A172 (cell line): Measurements from ENCODE around the gene AFP. TPM values are rescaled to one million over a fixed set of nuclear protein-coding genes. Genes with fewer than 3 reads are reported as not detected.

Experiments
- DNase-seq: peaks from one replicate; pipeline ENCODE4 v3.0.0-alpha.2; 2015; ENCODE audit warnings: low spot score
- total RNA-seq: library from RNA; depleted of rRNA; stranded (reverse); fragments of >200 nt; shearing (Covaris generic); gene quantifications from 2 replicates; pipeline ENCODE4 v1.2.3, GENCODE V29; 2014

The AFP gene
- total RNA-seq, 1 experiment from 2014 or later, result 0.84 TPM

DNA sequence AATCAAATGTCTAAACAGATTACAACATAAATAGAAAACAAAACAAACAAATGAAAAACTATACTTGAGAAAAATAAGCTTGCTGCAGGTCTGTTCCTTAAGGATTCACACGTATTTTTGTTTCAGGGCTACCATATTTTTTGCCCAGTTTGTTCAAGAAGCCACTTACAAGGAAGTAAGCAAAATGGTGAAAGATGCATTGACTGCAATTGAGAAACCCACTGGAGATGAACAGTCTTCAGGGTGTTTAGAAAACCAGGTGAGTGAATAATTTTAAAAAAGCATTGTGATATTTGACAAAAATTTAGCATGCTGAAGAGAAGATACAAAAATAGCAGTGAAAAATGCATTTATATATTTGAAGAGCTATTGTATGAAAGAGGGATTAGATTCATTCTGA is 2.0 kb downstream of the AFP start:
- DNase-seq, result no peak

DNA sequence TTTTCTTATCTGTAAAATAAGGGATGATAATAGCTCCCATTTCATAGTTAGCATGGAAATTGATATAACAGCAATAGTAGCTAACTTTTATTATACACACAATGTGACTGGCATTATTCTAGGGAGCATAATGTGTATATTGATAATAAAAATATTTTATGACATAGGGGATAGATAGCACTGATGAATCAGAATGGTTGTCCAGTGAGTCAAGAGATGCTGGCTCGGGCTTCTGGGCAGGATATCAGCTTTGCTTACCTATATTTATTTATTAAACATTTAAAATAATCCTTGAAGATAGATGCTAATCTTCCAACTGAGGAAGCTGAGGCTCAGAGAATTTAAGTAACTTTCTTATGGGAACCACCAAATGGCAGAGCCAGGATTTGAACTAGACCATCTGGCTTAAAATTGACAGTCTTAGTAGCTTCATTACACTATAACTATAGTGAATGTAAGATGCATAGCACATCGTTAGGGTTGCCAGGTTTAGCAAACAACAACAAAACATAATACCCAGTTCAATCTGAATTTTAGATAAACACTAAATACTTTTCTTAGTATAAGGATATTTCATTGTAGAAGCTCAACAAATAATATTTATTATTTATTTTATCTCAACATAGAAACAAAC is 2.7 kb downstream of the AFP start:
- DNase-seq, result no peak

DNA sequence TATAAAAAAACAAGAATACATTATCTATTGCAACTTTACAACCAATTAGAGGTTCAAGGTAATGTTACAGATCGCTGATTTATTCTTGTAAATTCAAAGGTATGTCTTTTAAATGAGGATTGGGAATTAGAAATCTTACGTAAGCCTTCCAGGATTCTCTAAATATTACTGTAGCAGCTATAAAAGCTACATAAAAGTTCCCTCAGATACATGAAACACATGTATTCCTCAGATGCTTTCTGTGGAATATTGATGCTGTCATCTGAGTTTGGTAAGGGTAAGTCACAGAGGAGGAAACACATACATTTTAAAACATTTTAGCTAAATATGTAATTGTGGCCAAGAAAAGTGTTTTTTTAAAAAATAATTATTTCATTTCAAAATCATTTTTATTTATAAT is 3.4 kb downstream of the AFP start:
- no peak for DNase-seq

DNA sequence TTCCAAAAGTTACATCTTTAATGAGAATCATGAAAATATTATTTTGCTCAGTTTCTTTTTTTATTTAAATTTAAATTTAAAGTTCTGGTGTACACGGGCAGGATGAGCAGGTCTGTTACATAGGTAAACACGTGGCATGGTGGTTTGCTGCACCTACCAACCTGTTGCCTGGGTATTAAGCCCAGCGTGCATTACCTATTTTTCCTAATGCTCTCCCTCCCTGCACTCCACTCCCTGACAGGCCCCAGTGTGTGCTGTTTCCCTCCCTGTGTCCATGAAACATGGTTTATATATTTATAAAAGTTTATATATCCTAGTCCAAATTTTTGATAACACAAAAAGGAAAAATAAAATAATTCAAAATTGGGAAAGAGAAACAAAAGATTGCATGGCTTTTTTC is 4.0 kb downstream of the AFP start:
- DNase-seq, result no peak

DNA sequence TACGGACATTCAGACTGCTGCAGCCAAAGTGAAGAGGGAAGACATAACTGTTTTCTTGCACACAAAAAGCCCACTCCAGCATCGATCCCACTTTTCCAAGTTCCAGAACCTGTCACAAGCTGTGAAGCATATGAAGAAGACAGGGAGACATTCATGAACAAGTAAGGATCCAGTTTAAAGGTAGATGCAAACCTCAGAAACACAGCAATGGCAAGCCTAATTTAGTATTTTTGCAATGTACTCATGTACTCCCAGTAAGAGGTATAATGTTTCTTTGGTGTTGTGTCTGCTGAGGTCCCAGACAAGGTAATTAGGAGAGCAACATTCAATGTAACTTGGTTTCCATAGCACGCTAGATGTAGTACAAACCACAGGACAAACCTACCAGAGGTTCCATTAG is 4.6 kb downstream of the AFP start:
- DNase-seq, result no peak

DNA sequence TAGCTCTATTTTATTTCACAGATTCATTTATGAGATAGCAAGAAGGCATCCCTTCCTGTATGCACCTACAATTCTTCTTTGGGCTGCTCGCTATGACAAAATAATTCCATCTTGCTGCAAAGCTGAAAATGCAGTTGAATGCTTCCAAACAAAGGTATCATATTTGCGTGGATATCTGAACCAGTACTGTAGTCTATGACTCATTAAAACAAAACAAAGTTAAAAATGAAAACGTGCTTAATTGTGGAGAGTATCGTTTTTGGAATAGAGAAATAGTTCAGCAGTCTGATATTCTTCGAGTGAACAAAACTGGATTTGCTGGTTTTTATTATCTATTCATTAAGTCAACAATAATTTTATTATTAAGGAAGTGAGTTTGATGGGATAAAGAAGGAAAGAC is 6.3 kb downstream of the AFP start:
- DNase-seq, result no peak

DNA sequence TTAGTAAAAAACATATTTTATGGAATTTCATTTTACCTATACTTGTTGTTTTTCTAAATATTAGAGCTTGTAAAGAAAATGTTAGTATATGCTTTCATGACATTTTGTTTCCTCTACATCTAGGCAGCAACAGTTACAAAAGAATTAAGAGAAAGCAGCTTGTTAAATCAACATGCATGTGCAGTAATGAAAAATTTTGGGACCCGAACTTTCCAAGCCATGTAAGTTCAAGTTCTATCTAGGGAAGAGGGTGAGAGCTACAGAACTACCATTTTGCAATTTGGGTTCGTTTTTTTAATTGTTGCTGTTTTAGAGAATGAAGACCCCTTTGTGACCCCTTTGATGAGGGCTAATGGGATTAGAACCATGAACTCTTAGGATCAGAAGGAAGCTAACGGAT is 7.2 kb downstream of the AFP start:
- DNase-seq, result no peak

DNA sequence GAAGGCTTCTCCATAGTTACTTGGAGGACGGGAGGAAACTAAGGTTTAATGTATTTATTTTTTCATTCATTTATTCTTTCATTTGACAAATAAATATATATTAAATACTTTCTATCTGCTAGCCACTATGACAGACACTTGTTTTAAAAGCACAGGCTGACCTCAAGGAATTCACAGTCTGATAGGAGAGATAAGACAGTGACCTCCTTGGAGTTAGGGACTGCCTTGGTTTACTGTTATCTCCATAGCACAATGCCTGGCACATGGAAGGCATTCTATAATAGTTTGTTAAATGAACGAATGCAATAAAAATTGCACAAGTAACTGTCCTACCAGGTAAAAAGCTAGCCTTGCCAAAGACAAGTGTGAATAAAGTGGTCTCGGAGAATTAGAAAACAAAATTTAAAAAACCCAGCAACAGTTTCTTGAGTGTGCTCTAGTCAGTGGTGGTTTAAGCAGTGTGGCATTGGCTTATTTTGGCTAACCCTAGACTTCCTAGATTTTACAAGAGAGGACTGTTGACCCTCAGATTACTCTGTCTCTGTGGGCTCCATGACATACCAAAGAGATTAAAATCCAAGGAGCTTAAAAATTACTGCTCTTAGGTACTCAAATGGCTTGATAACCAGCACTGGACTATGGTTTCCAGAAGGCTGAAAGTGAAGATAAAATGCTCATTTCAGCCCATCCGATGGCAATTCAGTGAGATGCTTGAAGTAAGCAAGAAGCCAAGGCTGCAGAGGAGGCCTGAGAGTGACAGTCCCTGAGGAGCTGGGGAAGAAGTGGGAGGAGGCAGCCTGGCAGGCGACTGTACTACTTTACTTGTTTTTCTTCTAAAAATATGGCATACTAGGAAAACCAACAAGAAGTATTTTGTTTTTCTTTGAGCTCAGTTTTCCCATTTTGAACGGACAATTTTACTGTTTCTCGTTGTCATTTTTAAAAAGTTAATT is 9.6 kb downstream of the AFP start:
- no peak for DNase-seq

DNA sequence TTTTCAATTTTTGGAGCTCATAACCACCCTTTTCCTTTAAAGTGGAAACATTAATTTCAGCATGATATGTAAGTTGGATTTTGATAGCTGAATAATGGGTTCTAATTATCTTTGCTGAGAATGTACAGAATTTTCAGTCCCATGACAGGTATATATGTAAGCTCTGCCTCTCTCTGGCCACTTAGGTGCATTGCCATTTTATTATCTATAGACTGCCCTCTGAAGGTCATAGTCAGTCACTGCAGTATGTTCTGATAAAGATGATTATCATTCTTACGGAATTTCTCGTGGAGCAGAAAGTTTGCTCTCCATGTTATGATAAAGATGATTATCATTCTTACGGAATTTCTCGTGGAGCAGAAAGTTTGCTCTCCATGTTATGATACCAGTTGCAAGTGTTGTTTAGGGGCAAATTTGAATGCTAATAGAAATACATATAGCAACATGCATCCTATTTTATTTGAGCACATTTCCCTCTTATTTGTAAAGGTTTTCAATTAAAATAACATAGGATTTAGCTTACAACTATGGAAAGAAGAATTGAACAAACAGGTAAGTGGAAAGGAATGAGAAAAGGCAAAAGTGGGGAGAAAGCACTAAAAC is 10.4 kb downstream of the AFP start:
- peak; percentile 44 for DNase-seq

DNA sequence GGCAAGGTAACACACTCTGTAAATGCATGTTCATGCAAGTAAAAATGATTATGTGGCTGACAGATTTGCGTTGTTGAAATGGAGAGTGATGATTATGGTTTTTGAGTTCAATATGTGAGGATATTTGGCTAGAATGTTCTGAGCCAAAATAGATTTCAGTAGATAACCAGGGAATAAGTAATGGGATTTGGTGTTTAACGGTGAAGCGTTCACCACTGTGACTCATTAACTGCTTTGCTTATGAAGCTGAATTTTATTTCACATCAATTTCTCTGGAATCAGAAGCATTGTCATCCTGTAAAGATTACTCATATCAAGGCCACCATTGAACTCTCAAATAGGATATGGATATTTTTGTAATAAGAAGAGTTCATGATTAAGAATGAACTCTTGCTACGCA is 11.7 kb downstream of the AFP start:
- no peak for DNase-seq

DNA sequence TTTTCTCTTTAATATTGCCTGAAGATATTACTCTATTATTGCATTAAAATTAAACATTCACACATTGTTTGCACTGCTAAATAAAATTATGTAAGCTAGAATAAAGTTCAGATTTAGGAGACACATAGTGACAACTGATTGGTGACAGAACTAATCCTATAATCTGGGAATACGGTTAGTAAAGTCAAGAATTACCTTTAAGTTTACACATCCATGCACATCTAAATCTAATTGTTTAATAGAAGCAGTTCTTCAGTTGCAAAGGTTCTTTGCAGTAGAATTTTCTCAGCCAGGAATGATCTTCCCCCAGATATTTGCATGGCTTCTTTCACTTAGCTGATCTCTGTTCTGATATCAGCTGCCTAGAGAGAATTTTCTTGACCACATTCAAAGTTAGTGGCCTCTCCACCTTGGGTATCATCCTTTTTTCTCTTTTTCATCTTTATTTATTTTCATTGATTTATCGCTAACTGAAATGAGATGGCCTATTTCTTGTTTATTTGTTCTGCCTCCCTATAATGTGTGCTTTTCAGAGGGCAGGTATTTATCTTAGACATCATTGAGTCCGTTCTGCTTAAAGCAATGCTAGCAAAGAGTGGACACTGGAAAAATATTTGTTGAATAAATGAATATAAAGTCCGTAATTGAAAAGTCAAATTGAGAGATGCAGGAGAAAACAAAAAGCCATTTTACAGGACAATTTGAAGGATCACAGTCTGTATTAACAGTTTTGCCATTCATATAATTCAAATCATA is 12.6 kb downstream of the AFP start:
- no peak for DNase-seq

DNA sequence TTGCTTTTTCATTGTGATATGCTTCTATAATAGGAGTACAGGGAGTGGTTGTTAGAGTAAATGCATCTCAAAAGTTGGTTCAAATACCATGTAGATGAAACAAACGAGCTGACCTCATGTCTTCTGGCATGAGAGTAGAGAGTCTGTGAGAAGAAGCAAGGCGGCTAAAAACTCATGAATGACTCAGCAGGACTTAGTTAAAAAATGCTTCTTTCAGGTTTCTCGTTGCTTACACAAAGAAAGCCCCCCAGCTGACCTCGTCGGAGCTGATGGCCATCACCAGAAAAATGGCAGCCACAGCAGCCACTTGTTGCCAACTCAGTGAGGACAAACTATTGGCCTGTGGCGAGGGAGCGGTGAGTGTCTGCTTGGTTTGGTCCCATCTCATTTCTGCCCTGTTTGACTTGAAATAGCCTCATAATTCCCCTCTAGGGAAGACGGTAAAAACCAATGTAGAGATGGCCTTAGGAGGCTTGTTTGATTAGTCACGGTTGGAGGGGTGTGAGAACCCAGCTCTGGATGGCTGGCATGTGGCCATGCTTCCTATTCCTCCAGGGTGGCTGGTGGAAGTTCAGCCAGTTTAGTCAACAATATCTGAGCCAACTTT is 14.5 kb downstream of the AFP start:
- peak; percentile 53 for DNase-seq

DNA sequence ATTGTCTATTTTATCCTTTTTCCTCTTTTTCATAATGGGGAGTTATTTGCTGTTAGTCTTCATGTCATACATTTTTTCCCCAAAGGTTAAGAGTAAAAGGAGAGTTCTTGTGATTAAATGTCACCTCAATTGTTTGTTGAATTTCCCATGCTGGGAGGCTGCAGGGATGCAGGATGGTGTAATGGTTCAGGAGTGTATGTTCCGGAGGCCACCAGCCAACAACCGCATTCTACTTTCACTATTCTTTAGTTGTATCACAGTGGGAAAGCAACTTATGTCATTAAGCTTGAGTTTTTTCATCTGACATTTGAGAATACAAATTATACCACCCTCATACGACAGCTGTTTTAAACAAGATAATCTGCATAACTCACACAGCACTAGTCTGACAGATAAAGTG is 15.4 kb downstream of the AFP start:
- DNase-seq, result no peak

DNA sequence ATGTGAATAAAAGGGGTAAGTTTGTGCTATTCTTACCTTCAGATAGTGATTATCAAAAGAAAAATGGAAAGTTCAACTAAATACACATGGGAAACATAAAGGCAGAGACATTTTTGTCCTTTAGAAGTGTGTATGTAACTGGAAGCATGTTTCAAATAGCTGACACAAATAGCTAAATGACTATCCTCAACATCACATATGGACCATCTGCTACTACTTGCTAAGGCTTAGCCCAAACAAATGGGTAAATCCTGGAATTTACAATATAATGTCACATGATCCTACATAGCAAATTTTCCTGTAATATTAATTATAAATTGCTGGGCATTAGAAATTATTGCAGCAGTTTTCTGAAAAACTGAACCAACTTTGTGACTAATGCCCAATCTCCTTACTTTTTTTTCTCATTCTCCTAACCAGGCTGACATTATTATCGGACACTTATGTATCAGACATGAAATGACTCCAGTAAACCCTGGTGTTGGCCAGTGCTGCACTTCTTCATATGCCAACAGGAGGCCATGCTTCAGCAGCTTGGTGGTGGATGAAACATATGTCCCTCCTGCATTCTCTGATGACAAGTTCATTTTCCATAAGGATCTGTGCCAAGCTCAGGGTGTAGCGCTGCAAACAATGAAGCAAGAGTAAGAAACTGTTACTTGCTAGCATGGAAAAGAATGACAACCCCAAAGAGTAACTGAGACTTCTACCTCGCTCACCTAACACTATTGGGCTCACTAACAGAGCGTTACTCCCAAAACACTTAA is 16.1 kb downstream of the AFP start:
- no peak for DNase-seq

DNA sequence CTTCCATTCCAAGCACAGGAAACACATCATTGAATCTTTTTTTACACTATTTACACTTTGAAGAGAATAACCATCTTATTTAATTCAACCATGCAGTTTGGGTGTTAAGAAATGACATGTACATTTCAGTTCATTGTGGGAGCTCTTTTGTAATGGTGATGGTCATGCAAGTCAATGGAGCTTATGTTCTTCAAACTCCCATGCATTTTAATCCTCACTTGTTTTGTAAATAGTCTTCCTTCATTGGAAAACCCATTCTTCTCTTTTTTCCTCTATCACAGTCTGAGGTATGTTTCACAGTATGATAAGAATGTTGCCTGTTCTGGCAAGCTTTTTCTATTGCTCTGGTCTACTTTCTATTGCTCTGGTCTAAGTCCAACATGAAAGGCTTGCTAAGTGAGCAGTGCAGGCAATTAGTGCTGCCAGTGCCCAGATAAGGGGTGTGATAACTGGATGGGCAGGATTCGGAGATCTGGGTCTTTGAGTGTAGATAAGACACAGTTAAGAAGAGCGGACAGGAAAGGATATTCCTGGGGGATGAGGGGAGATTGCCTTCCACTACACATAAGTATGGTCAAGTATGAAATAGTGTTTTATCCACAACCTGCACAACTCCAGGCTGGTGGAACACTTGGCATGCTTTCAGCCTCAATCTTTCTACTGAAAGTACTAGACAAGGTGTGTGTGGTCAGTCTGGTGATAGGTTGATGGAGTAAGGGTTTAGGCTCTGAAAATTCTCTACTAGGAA is 17.1 kb downstream of the AFP start:
- DNase-seq, result no peak

DNA sequence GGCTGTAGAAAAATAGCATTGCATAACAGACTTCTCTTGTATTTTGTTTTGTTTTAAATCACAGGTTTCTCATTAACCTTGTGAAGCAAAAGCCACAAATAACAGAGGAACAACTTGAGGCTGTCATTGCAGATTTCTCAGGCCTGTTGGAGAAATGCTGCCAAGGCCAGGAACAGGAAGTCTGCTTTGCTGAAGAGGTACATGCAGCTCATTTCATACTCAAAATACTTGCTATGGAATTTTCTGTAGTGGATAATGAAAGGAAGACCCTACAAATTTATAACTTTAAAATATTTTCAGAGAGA is 17.6 kb downstream of the AFP start:
- no peak for DNase-seq

DNA sequence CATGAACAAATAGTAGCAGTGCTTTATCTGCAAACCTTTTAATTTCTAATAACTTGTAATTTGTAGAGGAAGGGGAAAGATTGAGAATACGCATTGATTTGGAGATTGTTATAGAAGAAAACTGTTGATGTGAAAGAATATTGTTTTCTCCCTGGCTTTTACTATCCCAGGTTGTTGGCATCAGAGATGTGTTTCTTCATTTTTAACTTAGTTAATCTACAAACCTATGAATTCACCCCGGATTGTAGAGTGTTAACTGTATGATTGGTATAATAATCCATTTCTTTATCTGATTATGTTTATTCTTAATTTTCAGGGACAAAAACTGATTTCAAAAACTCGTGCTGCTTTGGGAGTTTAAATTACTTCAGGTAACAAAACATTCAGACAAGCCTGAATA is 18.9 kb downstream of the AFP start:
- DNase-seq, result no peak

DNA sequence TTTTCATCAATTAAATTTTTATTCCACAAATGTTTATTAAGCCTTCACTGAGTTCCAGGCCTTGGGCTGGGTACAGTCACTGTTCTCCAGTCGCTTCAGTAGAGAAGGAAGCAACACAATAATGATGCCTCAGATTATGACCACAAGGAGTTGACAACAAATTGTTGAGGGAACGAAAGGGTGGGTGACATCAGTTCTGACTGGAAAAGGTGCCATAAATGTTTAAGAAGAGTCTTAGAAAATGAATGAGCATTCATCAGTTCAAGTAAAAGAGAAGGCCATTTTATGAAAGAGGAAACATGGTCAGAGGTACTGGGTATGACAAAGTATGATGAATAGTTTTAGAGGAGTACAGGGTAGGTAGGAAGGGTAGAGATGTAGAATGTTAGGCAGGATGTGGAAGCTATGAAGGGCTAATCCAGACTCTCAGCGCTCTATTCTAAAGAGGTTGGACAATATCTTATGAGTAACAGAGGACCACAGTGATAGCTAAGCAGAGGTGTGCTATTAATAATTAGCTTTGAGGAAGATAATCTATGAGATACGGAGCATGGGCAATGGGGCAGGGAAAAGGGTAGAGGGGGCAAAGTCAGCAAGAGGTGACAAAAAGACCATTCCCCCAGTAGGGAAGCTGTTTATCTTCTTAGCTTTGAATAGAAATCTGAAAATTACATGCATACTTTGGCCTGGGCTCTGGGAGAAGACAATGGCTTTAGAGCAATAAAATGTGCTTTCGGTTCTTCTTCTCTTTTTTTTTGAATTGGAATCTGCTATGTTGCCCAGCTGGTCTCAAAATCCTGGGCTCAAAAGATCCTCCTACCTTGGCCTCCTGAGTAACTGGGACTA is 20.4 kb downstream of the AFP start:
- no peak for DNase-seq

DNA sequence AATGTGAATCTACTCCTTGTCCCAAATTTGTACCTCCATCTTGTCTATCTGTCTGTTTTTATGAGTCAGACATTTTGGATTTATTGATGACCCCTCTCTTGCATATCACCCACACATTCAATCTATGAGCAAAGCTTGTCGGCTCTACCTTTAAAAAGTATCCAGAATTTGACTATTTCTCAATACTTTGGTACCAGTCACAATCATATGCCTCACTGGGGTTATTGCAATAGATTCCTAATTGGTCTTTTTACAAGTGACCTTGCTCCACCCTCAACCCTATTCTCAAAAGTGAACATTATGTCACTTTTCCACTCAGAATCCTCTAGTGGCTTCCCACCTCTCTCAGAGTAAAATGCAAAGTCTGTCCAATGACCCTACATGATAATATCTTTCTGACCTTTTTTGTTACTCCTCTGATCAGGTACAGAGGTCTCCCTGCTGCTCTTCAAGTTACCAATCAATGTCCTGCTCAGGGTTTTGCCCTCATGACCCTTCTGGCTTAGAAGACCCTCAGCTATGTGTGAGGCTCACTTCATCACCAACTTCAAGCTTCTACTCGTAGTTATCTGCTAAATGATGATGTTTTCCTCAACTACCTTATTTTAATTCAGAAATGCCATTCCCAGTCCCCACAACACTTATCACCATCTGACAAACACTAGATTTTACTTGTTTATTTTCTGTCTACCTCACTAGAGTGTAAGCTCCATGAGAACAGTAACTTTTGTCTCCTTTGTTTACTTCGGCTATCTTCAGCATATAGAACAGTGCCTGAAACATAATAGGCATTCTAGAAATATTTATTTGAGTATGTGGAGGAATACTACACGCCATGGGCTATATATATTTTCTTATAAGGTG is 22.4 kb downstream of the AFP start:
- DNase-seq, result no peak
